IPS DF 4.7 (cell line): ENCODE measurements around the gene SMNDC1.
"Not testable (repeated sequence)": the region's sequence is repeated elsewhere in the genome, so short reads cannot be mapped to it uniquely, and the experiment has no call there.

ENCODE experiments used
- DNase-seq: peaks from one replicate; pipeline ENCODE4 v3.0.0-alpha.2; 2013; ENCODE audit warnings: low spot score; ENCODE audit errors: extremely low read depth

The SMNDC1 gene

GRCh38 chr10:110284262-110284661 lies 20.5 kb downstream of the SMNDC1 start:
- no peak for DNase-seq

- peak; percentile 30 for DNase-seq
Measured at GRCh38 chr10:110279407-110279986, 25.2 kb downstream of the SMNDC1 start.

- no peak for DNase-seq
Measured at GRCh38 chr10:110278562-110279406, 25.9 kb downstream of the SMNDC1 start.

- DNase-seq = no peak
Measured at GRCh38 chr10:110277591-110277990, 27.1 kb downstream of the SMNDC1 start.

DNA sequence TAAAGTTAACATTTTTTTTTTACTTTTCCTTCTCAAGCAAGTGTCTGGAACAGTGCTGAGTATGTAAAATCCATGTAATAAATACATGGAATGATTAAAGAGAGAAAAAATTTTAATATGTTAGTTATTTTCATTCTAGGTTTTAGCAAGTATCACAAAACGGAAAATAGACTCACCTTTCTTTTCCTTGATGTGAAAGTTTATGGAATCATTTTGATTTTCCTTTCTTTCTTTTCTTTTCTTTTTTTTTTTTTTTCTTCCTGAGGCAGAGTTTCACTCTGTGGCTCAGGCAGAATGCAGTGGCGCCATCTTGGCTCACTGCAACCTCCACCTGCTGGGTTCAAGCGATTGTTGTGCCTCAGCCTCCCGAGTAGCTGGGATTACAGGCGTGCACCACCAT lies 28.1 kb downstream of the SMNDC1 start:
- DNase-seq = no peak

DNA sequence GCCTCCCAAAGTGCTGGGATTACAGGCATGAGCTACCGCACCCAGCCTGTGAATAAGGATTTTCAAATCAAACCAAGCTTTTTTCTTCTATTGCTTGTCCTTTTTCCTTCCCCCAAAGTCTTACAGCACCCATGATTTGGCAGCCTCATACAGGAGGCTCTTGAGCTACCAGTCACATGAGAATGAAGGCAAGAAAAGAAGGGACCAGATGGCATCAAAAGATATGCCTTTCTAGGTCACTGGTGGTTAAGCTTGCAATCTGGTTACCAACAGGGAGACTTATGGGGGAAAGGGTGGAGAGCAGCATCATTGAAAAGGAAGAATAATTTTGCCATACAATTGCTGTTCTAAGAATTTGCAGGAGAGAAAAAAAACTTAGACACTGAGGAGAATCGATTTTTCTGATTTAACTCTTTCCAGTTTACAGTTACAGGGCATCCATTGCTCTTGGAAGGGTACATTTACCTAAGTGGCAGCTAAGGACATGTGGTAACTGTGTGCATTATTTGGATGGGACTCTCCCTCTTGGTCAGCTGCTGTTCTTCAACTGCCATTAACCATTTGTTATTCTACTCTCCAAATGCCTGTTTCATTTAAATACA lies 29.5 kb downstream of the SMNDC1 start:
- no peak for DNase-seq

- DNase-seq = no peak
Measured at GRCh38 chr10:110274647-110275046, 30.1 kb downstream of the SMNDC1 start.

DNA sequence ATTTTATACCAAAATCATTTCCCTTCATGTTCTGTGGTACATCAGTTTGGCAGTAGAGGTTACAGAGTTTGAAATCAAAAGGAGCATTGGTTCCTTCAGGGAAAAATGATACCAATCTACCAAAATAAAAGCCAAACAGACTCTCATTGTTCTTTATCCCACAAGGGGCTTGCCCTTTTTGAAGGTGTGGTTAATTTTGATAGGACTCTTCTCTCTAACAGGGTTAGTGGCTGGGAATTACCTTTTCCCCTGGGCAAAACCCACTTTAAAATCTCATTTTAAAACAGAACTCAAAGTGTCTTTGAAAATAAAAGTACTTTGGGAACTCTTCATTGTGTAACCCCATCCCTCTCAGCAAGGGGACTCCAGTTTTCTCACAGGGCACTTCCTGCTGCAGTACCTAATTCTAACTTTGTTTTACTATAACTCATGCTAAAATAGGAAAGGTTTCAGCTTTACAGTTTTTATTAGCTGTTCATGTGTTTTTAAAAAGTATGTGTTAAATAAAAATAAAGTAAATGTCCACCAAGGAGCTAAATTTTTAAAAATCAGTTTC lies 30.6 kb downstream of the SMNDC1 start:
- no peak for DNase-seq

DNA sequence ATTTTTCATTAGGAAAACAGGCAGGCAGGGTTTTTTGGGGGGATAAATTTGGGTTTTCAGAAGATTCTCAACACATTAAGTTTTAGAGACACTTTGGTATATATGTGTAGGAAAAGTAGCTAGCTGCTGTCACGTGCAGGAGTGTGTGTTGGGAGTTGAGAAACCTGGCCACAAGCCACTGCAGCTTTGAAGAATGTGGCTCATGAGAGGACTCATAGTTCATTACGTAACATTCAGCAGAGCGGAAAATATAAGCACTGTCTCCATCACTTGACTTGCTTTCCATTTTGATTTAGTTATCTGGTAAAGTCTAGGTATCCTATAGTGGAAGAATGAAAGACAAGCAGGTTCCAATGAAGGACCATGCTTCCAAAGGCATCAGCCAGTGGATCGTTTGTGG lies 31.2 kb downstream of the SMNDC1 start:
- no peak for DNase-seq

GRCh38 chr10:110272995-110273394 lies 31.7 kb downstream of the SMNDC1 start:
- DNase-seq = not testable (repeated sequence)

DNA sequence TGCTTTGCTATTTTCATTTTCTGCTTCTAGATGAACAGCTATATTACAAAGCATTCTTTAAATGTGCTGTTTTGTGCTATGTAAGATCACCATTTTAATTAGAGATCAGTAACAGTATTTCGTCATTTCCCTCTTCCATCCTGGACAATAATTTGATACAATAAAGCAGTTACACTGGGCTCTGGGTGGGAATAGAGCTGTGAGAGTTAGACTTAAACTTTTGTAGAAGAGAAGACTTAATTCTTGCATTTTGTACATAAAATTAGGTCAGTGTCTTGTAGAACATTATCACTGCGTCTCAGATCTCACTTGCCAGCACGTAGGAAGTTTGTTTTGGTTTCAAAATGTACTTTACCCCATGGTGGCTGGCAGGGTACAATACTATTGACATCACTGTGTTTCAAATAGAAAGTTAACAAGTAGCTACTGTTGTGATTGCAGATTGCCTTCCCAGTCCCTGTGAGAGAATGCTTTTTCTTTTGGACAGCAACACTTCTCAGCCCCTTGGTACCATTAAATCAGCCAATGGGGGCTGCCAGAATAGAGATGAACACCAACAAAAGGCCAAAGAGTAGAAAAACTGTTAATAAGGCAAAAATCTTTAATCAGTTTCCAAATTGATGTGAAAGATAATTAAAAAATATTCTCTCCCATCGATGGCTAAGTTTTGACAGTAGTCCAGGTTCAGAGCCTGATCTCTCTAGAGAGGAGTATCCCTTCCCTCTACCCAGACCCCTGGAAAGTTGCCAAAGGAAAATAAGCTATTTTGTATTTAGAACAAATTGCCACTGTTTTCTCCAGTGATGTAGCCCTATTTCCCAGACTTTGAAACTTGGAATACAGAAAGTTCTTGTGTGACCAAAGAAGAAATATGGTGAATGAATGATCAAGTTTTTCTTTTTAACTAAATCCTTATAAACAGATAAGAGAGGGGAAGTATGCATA lies 35.1 kb downstream of the SMNDC1 start:
- no peak for DNase-seq

- DNase-seq = no peak
Measured at GRCh38 chr10:110268971-110269370, 35.7 kb downstream of the SMNDC1 start.

DNA sequence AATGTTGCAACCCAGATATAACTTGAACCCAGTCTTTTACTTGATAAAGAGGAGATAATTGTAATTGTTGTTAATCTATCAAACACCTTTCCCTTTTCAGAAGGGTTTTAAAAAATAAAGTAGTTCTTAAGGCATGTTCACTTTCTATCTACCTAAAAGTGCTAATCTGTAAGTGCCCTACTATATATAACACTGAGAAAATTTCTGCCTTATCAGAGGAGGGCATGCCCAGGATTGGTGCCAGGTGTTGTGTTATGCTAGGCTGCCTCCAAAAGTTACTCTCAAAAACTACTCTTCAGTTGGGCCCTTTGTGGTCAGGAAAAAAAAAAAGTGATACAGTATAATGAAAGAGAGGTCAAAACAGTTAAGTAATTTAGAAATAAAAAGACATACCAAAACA lies 36.3 kb downstream of the SMNDC1 start:
- no peak for DNase-seq

- no peak for DNase-seq
Measured at GRCh38 chr10:110267276-110267675, 37.4 kb downstream of the SMNDC1 start.

- no peak for DNase-seq
Measured at GRCh38 chr10:110265573-110266193, 39.0 kb downstream of the SMNDC1 start.

- no peak for DNase-seq
Measured at GRCh38 chr10:110263164-110263563, 41.6 kb downstream of the SMNDC1 start.

GRCh38 chr10:110260746-110261477 lies 43.8 kb downstream of the SMNDC1 start:
- DNase-seq = no peak

- no peak for DNase-seq
Measured at GRCh38 chr10:110259317-110259716, 45.4 kb downstream of the SMNDC1 start.

DNA sequence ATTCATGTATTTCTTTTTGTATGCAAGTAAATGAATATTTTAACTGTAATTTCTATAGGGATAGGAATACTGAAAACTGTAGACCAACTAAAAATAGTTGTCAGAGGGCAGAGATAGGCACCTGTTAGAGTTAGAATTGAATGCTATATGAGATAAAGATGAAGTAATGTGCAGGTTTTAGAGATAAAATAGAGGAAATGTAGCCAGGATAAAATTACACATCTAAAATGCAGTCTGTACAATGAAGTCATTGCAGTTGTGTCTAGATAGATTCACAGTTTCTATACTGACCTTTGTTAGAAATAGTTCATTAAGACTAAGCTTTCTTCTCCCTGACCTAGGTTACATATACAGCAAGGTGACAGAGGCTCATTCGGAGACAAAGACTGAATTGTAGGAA lies 46.2 kb downstream of the SMNDC1 start:
- DNase-seq = no peak

GRCh38 chr10:110254467-110254866 lies 50.3 kb downstream of the SMNDC1 start:
- no peak for DNase-seq
